ENCODE results near the gene TNIP3.

GRCh38 chr4:121127100-121127499 is 37.0 kb downstream of the TNIP3 start:
- TF ChIP-seq SIN3A (IDR thresholded peaks at IDR 0.05; ENCODE audit: borderline replicate concordance, insufficient read depth, low read depth, low read length) (no peak), CTCF (IDR thresholded peaks at IDR 0.05) (no peak), POLR2AphosphoS5 (IDR thresholded peaks at IDR 0.05; ENCODE audit: low read depth, low read length) (no peak), REST (IDR thresholded peaks at IDR 0.05; ENCODE audit: insufficient read depth in 1 of 2, low read depth in 2 of 2, low read length in 1 of 2) (no peak)
